ENCODE results near the gene EVC. TPM values are rescaled to one million over a fixed set of nuclear protein-coding genes. Genes with fewer than 3 reads are reported as not detected.

Gene EVC
- total RNA-seq, 4 donors from 2014 or later: 12.4 to 29.3 (median 17.6) TPM

DNA sequence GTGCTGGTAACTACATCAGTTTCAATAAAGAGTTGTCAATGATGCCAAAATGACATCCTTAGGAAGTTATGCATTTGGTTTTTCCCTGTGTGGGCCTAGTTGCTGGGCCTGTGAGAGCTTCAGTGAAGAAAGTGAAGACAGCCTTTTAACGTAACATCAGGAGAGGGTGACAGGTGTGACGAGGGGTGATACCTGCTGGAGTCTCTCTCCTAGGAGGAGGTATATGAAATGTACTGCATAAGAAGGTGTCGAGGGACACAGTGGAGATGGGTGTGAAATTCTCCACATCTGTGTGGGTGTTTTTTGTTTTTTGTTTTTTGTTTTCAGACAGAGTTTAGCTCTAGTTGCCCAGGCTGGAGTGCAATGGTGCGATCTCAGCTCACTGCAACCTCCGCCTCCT lies 49.2 kb downstream of the EVC start:
- ATAC-seq (ENCODE audit: low FRiP score): no peak

GRCh38 chr4:5760936-5761480 lies 50.0 kb downstream of the EVC start:
- ATAC-seq (ENCODE audit: low FRiP score) (no peak), DNase-seq (ENCODE audit: low spot score) (no peak)
- TF ChIP-seq, protein P1, sequence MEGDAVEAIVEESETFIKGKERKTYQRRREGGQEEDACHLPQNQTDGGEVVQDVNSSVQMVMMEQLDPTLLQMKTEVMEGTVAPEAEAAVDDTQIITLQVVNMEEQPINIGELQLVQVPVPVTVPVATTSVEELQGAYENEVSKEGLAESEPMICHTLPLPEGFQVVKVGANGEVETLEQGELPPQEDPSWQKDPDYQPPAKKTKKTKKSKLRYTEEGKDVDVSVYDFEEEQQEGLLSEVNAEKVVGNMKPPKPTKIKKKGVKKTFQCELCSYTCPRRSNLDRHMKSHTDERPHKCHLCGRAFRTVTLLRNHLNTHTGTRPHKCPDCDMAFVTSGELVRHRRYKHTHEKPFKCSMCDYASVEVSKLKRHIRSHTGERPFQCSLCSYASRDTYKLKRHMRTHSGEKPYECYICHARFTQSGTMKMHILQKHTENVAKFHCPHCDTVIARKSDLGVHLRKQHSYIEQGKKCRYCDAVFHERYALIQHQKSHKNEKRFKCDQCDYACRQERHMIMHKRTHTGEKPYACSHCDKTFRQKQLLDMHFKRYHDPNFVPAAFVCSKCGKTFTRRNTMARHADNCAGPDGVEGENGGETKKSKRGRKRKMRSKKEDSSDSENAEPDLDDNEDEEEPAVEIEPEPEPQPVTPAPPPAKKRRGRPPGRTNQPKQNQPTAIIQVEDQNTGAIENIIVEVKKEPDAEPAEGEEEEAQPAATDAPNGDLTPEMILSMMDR (IDR thresholded peaks at IDR 0.05): no peak

More for the DNA sequence above, 49.2 kb downstream of the EVC start:
- DNase-seq (ENCODE audit: low spot score): no peak
- TF ChIP-seq, protein P1 (IDR thresholded peaks at IDR 0.05): no peak

DNA sequence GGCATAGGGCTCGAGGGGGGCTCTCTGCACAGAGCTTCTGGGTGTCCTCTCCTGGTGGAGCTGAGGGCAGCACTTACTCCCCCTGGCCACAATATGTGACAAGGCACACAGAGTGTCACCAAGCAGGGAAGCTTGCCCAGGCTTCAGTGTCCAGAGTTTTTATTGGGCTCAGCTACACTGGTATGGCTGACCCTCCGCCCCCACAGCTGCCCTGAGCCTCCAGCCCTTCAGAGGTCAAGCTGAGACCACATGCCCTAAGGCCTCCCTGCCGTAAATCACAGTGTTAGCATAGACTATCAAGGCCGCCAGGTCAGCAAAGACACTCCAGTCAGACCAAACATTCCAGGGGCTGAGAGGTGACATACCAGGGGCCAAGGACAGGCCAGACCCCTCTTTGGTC lies 59.0 kb downstream of the EVC start:
- TF ChIP-seq, protein P1 (IDR thresholded peaks at IDR 0.05): no peak
- ATAC-seq (ENCODE audit: low FRiP score): no peak
- DNase-seq (ENCODE audit: low spot score): no peak

GRCh38 chr4:5772528-5773270 lies 61.7 kb downstream of the EVC start:
- DNase-seq (ENCODE audit: low spot score) (no peak), ATAC-seq (ENCODE audit: low FRiP score) (no peak)
- TF ChIP-seq, protein P1 (IDR thresholded peaks at IDR 0.05): no peak

GRCh38 chr4:5773271-5773555 lies 62.2 kb downstream of the EVC start:
- TF ChIP-seq, protein P1 (IDR thresholded peaks at IDR 0.05): no peak
- DNase-seq (ENCODE audit: low spot score) (no peak), ATAC-seq (ENCODE audit: low FRiP score) (no peak)

GRCh38 chr4:5774416-5775036 lies 63.5 kb downstream of the EVC start:
- ATAC-seq (ENCODE audit: low FRiP score) (no peak), DNase-seq (ENCODE audit: low spot score) (no peak)
- TF ChIP-seq, protein P1 (IDR thresholded peaks at IDR 0.05): no peak

GRCh38 chr4:5776510-5776909 lies 65.5 kb downstream of the EVC start:
- ATAC-seq (ENCODE audit: low FRiP score) (no peak), DNase-seq (ENCODE audit: low spot score) (no peak)
- TF ChIP-seq, protein P1 (IDR thresholded peaks at IDR 0.05): no peak

All from omental fat pad (tissue), 4 donors.